CD4-positive, alpha-beta T cell treated with Interleukin-6 for 4 hours (primary cell): Measurements from ENCODE around the gene ACSBG1.
A peak's percentile ranks its signal among the peaks of the same experiment; 100 is the strongest.

Experiments used
- DNase-seq: peaks from one replicate; pipeline ENCODE4 v3.0.0-alpha.2; 2020; ENCODE audit warnings: mixed read lengths

Gene ACSBG1, protein sequence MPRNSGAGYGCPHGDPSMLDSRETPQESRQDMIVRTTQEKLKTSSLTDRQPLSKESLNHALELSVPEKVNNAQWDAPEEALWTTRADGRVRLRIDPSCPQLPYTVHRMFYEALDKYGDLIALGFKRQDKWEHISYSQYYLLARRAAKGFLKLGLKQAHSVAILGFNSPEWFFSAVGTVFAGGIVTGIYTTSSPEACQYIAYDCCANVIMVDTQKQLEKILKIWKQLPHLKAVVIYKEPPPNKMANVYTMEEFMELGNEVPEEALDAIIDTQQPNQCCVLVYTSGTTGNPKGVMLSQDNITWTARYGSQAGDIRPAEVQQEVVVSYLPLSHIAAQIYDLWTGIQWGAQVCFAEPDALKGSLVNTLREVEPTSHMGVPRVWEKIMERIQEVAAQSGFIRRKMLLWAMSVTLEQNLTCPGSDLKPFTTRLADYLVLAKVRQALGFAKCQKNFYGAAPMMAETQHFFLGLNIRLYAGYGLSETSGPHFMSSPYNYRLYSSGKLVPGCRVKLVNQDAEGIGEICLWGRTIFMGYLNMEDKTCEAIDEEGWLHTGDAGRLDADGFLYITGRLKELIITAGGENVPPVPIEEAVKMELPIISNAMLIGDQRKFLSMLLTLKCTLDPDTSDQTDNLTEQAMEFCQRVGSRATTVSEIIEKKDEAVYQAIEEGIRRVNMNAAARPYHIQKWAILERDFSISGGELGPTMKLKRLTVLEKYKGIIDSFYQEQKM

GRCh38 chr15:78234515-78235040 lies at the start of gene ACSBG1:
Gene ACSBG1, minus strand, starts transcription at chr15:78234565. Its CDS starts 64 bp downstream, at chr15:78234501.
- DNase-seq: no peak

- DNase-seq: no peak
Measured at GRCh38 chr15:78282324-78282723, 48.0 kb upstream of the ACSBG1 start.

DNA sequence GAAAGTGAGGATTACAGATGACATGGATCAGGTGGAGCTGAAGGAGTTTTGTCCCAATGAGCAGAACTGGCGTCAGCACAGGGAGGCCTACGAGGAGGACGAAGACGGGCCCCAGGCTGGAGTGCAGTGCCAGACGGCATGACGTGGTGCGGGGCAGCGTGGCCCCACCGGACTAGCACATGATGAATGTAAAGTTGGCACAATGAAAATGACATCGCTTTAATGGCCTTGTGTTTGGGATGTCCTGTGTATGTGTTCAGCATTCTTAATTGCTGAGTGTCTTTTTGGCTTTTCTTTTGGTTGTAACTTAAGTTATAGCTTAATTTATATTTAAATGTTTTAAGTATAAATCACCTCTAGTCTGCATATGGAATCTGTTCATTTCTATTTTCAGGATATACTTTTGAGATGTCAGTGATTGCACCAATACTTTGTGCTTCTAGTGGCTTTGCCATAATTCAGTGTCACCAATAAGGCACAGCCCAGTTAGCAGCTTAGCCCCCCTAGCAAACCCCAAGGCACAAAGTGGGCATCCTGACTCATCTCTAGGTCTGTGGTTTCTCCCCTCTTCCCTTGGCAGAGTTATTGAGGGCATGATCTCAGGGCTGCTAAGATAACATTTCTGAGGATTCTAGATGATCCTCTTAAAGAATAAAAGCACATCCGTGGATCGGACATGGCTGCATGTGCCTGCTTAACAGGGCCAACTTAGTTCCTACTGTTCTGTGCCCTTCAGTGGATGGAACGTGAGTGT lies 46.1 kb upstream of the ACSBG1 start:
- DNase-seq: no peak

DNA sequence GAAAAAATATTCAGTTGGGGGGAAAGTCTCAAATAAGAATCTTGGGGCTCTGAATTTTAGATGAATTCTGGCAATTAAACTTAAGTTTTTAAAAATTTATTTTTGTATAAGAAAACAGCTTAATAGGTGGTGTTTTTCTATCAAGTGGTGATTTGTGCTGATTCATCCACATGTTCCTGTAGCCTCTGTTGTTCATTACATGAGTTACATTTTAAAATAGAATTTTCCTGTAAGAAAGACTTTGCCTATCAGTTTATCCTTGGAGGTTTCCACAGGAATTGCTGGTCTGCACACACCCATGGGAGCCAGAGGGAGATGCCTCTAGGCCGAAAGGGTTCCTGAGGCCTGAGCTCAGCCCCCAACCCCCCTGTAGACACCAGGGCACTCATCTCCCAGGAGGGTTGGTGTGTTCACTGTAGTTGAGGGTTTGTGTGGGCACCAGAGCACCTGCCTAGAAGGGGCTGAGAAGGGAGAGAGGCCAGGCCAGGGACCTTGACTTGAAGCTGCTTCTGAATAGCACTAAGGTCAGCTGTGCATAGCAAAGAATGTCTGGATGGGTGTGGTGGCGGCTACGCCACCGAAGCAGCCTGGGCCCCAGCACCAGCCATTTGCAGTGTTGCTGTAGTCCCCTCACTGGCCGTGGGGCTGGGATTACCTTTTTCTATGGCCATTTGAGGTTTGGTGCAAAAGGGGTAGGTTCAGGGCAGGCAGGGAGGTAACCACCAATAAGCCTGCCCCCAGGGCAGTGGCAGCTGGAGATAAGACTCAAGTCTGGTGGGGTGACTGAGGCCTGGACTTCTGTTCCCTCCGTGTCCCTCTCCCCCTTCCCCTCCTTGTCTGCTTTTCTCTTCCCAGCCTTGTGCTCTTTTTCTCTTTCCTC lies 41.9 kb upstream of the ACSBG1 start:
- DNase-seq: no peak

- DNase-seq: no peak
Measured at GRCh38 chr15:78274994-78275393, 40.6 kb upstream of the ACSBG1 start.

DNA sequence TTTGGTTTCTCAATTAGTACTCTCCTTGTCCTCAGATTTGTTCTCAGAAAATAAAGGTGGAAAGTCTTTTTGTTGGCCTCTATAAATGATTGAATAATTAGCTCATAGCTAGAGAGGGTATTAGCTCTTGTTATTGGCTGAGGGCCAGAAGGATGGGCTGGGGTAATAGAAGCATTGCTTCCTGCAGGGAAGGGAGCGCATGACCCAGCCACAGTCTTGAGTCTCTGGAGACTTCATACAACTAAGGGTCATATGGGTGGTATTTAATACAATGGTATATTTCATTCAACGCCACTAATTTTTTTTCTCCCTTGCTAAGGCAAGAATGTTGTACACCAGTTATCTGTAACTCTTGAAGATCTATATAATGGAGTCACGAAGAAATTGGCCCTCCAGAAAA lies 38.4 kb upstream of the ACSBG1 start:
- DNase-seq: no peak

- DNase-seq: no peak
Measured at GRCh38 chr15:78272316-78272715, 38.0 kb upstream of the ACSBG1 start.

GRCh38 chr15:78266806-78267205 lies 32.4 kb upstream of the ACSBG1 start:
- no peak for DNase-seq

- DNase-seq: no peak
Measured at GRCh38 chr15:78266229-78266628, 31.9 kb upstream of the ACSBG1 start.

GRCh38 chr15:78265752-78266224 lies 31.4 kb upstream of the ACSBG1 start:
- peak; percentile 10 for DNase-seq

DNA sequence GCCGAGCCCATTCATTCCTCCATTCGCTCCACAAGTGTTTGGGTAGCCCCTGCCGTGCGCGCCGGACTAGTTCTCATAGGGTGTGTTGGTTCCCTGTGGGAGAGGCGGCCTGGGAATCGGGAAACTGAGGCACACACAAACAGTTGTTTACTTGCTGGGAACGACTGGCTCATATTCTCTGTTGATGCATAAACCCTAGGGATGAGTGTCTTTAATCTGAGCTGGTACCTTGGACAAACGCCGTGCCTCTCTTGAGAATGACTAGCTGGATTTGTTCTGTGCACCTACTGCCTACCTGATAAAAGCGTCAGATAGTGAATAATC lies 30.7 kb upstream of the ACSBG1 start:
- no peak for DNase-seq

DNA sequence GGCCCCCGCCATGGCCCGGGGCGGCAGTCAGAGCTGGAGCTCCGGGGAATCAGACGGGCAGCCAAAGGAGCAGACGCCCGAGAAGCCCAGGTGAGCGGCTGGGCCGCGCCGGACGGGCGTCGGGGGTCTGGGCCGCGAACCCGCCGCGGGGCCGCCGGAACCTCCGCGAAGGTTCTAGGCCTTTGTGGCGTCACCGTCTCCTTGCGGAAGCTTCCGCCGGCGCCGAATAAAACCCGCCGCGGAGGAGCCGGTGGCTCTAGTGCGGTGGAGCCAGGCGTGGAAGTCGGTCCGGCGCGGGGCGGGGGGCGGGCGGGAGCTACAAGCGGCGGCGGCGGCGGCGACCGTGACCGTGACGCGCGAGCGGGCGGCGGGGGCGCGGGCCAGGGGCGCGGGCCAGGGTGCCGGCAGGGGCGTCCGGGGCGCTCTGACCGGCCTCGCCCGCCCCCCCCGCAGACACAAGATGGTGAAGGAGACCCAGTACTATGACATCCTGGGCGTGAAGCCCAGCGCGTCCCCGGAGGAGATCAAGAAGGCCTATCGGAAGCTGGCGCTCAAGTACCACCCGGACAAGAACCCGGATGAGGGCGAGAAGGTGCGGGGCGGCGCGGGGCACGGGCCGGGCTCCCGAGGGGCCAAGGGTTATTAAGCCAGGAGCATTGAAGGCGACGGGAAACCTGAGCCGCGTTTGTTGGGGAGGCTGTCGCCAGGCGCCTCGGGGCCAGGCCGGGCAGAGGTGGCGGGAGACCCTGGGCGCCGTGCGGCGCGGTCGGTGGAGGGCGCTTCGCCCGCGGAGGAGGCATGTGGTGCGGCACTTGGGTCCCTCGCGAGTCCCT lies 30.2 kb upstream of the ACSBG1 start, which contains the start of gene DNAJA4:
Gene DNAJA4 (plus strand): TSS at position 259 of the 833 bp plus-strand sequence. CDS start 202 bp downstream, at position 461.
- DNase-seq: peak; percentile 74

GRCh38 chr15:78263907-78264303 lies 29.5 kb upstream of the ACSBG1 start:
- DNase-seq: no peak

GRCh38 chr15:78263351-78263781 lies 29.0 kb upstream of the ACSBG1 start:
- DNase-seq: no peak

- DNase-seq: no peak
Measured at GRCh38 chr15:78261062-78261461, 26.7 kb upstream of the ACSBG1 start.

- no peak for DNase-seq
Measured at GRCh38 chr15:78260489-78260888, 26.1 kb upstream of the ACSBG1 start.

GRCh38 chr15:78259232-78259631 lies 24.9 kb upstream of the ACSBG1 start:
- DNase-seq: no peak

- DNase-seq: no peak
Measured at GRCh38 chr15:78257681-78258080, 23.3 kb upstream of the ACSBG1 start.

DNA sequence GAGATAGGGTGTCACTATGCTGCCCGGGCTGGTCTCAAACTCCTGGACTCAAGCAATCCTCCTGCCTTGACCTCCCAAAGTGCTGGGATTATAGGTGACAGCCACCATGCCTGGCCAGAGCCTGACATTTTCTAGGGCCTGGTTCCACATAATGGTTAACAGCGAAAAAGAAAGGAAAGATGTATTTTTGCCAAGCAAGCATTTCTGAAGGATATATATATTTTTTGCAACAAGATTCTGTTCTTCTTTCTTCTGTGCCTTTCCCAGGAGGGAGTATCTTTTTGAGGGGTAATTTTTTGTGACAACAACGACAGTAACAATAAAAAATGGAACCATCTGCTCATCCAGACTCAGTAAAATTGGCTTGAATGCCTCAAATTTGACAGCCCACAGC lies 21.7 kb upstream of the ACSBG1 start:
- DNase-seq: no peak

DNA sequence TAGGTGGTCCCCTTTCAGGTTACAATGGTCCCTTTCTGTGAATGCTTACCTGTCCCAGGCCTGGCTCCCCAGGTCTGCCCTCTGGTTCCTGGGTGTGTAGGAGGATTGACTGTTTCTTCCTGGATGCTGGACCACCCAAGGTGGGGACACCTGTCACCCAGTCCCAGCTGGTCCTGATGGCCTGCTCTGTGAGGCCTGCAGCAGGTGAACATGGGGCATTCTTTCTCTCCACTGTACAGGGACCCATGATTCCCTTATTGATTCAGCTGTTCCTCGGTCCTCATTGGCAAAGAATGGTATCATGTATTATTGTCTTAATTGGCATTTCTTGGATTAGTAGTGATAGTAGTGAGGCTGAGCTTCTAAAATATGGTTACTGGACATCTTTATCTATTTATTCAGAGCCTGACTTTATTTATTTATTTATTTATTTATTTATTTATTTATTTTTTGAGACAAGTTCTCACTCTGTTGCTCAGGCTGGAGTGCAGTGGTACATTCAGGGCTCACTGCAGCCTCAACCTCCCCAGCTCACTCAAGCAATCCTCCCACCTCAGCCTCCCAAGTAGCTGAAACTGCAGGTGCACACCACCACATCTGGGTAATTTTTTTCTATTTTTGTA lies 21.2 kb upstream of the ACSBG1 start:
- DNase-seq: no peak

DNA sequence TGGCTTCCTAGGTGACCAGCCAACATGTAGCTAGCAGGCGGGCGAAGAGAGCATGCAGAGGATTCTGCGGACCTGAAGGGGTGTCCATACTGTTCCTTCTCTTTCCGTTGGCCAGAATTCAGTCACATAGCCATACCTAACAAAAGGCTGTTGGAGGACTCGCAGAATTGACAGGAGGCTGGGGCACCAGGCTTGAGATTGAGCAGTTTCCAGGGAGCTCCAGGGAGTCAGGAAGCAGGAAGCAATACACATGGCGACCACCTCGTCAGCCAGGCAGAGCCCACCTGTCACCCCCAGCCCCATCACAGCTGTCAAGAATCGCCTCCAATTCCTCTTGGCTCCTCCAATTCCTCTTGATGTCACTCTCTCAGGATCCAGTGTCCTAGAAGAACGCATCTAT lies 16.8 kb upstream of the ACSBG1 start:
- no peak for DNase-seq
